GM21825 (cell line): ENCODE measurements around the gene GCHFR.

Experiments
- ATAC-seq: cut with Tn5 transposase; IDR thresholded peaks from one replicate; pipeline ENCODE4 v1.9.1; 2021; ENCODE audit warnings: mild to moderate bottlenecking, moderate library complexity; ENCODE audit not compliant: unreplicated experiment

GCHFR gene

GRCh38 chr15:40808861-40809450 lies 45.1 kb downstream of the GCHFR start:
- no peak for ATAC-seq

GRCh38 chr15:40812721-40813425 lies 49.0 kb downstream of the GCHFR start:
- ATAC-seq = no peak

- no peak for ATAC-seq
These were observed 51.3 kb downstream of the GCHFR start for GRCh38 chr15:40815042-40815698.
